Neural progenitor cell (in vitro differentiated cells): ENCODE results near the gene CCDC117. TPM values are rescaled to one million over a fixed set of nuclear protein-coding genes. Genes with fewer than 3 reads are reported as not detected.

Experiments used
- DNase-seq: peaks from one replicate; pipeline ENCODE4 v3.0.0-alpha.2; 2016; ENCODE audit warnings: low spot score
- H2AFZ ChIP-seq: fragments of 200-600 bp; sonication (generic); replicated peaks from 2 replicates; pipeline ENCODE4 v1.6.1; 2016; ENCODE audit warnings: antibody characterized with exemption
- H3F3A ChIP-seq: fragments of 200-600 bp; sonication (generic); 2 replicates; pipeline ENCODE4 v1.6.1; 2016; ENCODE audit warnings: antibody characterized with exemption, low read depth
- H3K27ac ChIP-seq: fragments of 200-600 bp; sonication (generic); 2 replicates; pipeline ENCODE4 v1.5.1; 2016; ENCODE audit warnings: mild to moderate bottlenecking
- H3K27me3 ChIP-seq: fragments of 200-600 bp; sonication (generic); 2 replicates; pipeline ENCODE4 v1.6.1; 2016; ENCODE audit warnings: mild to moderate bottlenecking, moderate library complexity
- H3K36me3 ChIP-seq: fragments of 200-600 bp; sonication (generic); 2 replicates; pipeline ENCODE4 v1.5.1; 2016
- H3K4me1 ChIP-seq: fragments of 200-600 bp; sonication (generic); 2 replicates; pipeline ENCODE4 v1.6.1; 2016; ENCODE audit warnings: mixed run types
- H3K4me2 ChIP-seq: fragments of 200-600 bp; sonication (generic); 2 replicates; pipeline ENCODE4 v1.6.1; 2016
- H3K4me3 ChIP-seq: fragments of 200-600 bp; sonication (generic); 2 replicates; pipeline ENCODE4 v1.5.1; 2016
- H3K79me2 ChIP-seq: fragments of 200-600 bp; sonication (generic); 2 replicates; pipeline ENCODE4 v1.6.1; 2016; ENCODE audit warnings: low read depth
- H3K9ac ChIP-seq: fragments of 200-600 bp; sonication (generic); 2 replicates; pipeline ENCODE4 v1.6.1; 2016
- H3K9me3 ChIP-seq: fragments of 200-600 bp; sonication (generic); 2 replicates; pipeline ENCODE4 v1.5.1; 2016; ENCODE audit warnings: low read depth
- H4K20me1 ChIP-seq: fragments of 200-600 bp; sonication (generic); 2 replicates; pipeline ENCODE4 v1.6.1; 2016; ENCODE audit warnings: low read depth
- H3K27ac Mint-ChIP-seq: 3 replicates; pipeline ENCODE4 v1.8.0; 2021; ENCODE audit warnings: mixed read lengths
- H3K27me3 Mint-ChIP-seq: 2 replicates; pipeline ENCODE4 v1.8.0; 2022; ENCODE audit warnings: low read depth, mild to moderate bottlenecking, inconsistent platforms, moderate library complexity, mixed read lengths; ENCODE audit not compliant: insufficient read depth
- H3K36me3 Mint-ChIP-seq: 3 replicates; pipeline ENCODE4 v1.8.0; 2021; ENCODE audit warnings: mixed read lengths
- H3K4me1 Mint-ChIP-seq: 3 replicates; pipeline ENCODE4 v1.8.0; 2021; ENCODE audit warnings: mixed read lengths
- H3K4me3 Mint-ChIP-seq: 3 replicates; pipeline ENCODE4 v1.8.0; 2021; ENCODE audit warnings: mild to moderate bottlenecking, moderate library complexity, mixed read lengths
- H3K9me3 Mint-ChIP-seq: 3 replicates; pipeline ENCODE4 v1.8.0; 2020; ENCODE audit warnings: mixed read lengths
- CTCF ChIP-seq: fragments of 200-600 bp; sonication (generic); IDR thresholded peaks from 2 replicates; pipeline ENCODE4 v1.5.1; 2017; ENCODE audit warnings: antibody characterized with exemption, mild to moderate bottlenecking
- EZH2 ChIP-seq: fragments of 200-600 bp; sonication (generic); IDR thresholded peaks from 2 replicates; pipeline ENCODE4 v1.6.1; 2017; ENCODE audit warnings: antibody characterized with exemption, mild to moderate bottlenecking, moderate library complexity
- EZH2phosphoT487 ChIP-seq: fragments of 200-600 bp; sonication (generic); IDR thresholded peaks from 2 replicates; pipeline ENCODE4 v1.6.1; 2017; ENCODE audit warnings: antibody characterized with exemption
- total RNA-seq: library from RNA; depleted of rRNA; stranded (reverse); fragments of >200 nt; gene quantifications from 2 replicates; pipeline ENCODE4 v1.2.3, GENCODE V29; 2015; ENCODE audit warnings: low replicate concordance

The CCDC117 gene
- 59.1 and 80.2 TPM in 2 replicates for total RNA-seq

GRCh38 chr22:28772633-28773460 is at the start of gene CCDC117:
Gene CCDC117 (plus strand): TSS chr22:28772695. CDS start chr22:28772850, 155 bp downstream.
- H3K4me1 Mint-ChIP-seq = peaks cover 13% of the 10 kb centered on the region
- peak within 1 kb of the TSS; percentile 72 for H3K27ac ChIP-seq
- peaks cover 5% of the 10 kb centered on the region for H3K4me1 ChIP-seq
- H3K4me2 ChIP-seq = peak within 1 kb of the TSS; percentile 78
- H3K9me3 ChIP-seq = no peaks in the 10 kb centered on the region
- DNase-seq = peak; percentile 96
- peaks cover 3% of the 10 kb centered on the region for H3K27me3 Mint-ChIP-seq
- H3K36me3 ChIP-seq = peaks cover 10% of the 10 kb centered on the region
- H3F3A ChIP-seq = peaks cover 4% of the 10 kb centered on the region
- peak within 1 kb of the TSS; percentile 89 for H2AFZ ChIP-seq
- peaks cover 12% of the 10 kb centered on the region for H4K20me1 ChIP-seq
- TF ChIP-seq CTCF = peak; percentile 26
- TF ChIP-seq EZH2 = no peak
- peak within 1 kb of the TSS; percentile 52 for H3K9ac ChIP-seq
- H3K36me3 Mint-ChIP-seq = peaks cover 22% of the 10 kb centered on the region
- H3K79me2 ChIP-seq = peaks cover 49% of the 10 kb centered on the region
- H3K4me3 ChIP-seq = peak within 1 kb of the TSS; percentile 74
- no peaks in the 10 kb centered on the region for H3K27me3 ChIP-seq
- H3K4me3 Mint-ChIP-seq = peak within 1 kb of the TSS; percentile 94
- peak within 1 kb of the TSS; percentile 97 for H3K27ac Mint-ChIP-seq
- peaks cover 2% of the 10 kb centered on the region for H3K9me3 Mint-ChIP-seq

GRCh38 chr22:28728002-28728401 is 44.5 kb upstream of the CCDC117 start:
- DNase-seq = no peak
- Mint-ChIP-seq H3K9me3 (no peaks in the 10 kb centered on the region), H3K27ac (no peak overlapping the region), H3K36me3 (peaks cover 20% of the 10 kb centered on the region), H3K4me3 (no peak overlapping the region), H3K27me3 (peaks cover 3% of the 10 kb centered on the region), H3K4me1 (no peaks in the 10 kb centered on the region)
- Histone ChIP-seq H2AFZ (no peak overlapping the region), H3F3A (no peaks in the 10 kb centered on the region), H3K27me3 (no peaks in the 10 kb centered on the region), H3K4me1 (no peaks in the 10 kb centered on the region), H3K4me2 (no peak overlapping the region), H3K9me3 (no peaks in the 10 kb centered on the region), H3K36me3 (no peaks in the 10 kb centered on the region), H3K4me3 (no peak overlapping the region), H3K27ac (no peak overlapping the region), H4K20me1 (no peaks in the 10 kb centered on the region), H3K9ac (no peak overlapping the region), H3K79me2 (no peaks in the 10 kb centered on the region)
- no peak for TF ChIP-seq EZH2phosphoT487
- TF ChIP-seq CTCF = no peak
- no peak for TF ChIP-seq EZH2

- H2AFZ ChIP-seq = no peak overlapping the region
- no peaks in the 10 kb centered on the region for H4K20me1 ChIP-seq
- H3K4me1 Mint-ChIP-seq = no peaks in the 10 kb centered on the region
- DNase-seq = no peak
- no peaks in the 10 kb centered on the region for H3K36me3 ChIP-seq
- H3K4me3 Mint-ChIP-seq = no peak overlapping the region
- peaks cover 21% of the 10 kb centered on the region for H3K36me3 Mint-ChIP-seq
- no peaks in the 10 kb centered on the region for H3K9me3 Mint-ChIP-seq
- no peaks in the 10 kb centered on the region for H3F3A ChIP-seq
- no peaks in the 10 kb centered on the region for H3K27me3 ChIP-seq
- H3K9me3 ChIP-seq = no peaks in the 10 kb centered on the region
- no peak overlapping the region for H3K27ac ChIP-seq
- peaks cover 3% of the 10 kb centered on the region for H3K27me3 Mint-ChIP-seq
- no peak overlapping the region for H3K27ac Mint-ChIP-seq
- H3K4me3 ChIP-seq = no peak overlapping the region
- H3K79me2 ChIP-seq = no peaks in the 10 kb centered on the region
- TF ChIP-seq CTCF (no peak), EZH2 (no peak), EZH2phosphoT487 (no peak)
- no peak overlapping the region for H3K4me2 ChIP-seq
- no peaks in the 10 kb centered on the region for H3K4me1 ChIP-seq
- no peak overlapping the region for H3K9ac ChIP-seq
Measured at GRCh38 chr22:28728621-28729313, 43.7 kb upstream of the CCDC117 start.
